GM21576 (cell line): ENCODE results near the gene TUBB4B.

Experiments
- ATAC-seq: cut with Tn5 transposase; IDR thresholded peaks from one replicate; pipeline ENCODE4 v1.9.1; 2021; ENCODE audit warnings: mild to moderate bottlenecking, moderate library complexity; ENCODE audit not compliant: unreplicated experiment

The TUBB4B gene

GRCh38 chr9:137224830-137225694, 16.0 kb upstream of the TUBB4B start, which contains the start of gene CYSRT1:
Gene CYSRT1, plus strand, starts transcription at chr9:137225174. Its CDS starts 448 bp downstream, at chr9:137225622.
- no peak for ATAC-seq

- no peak for ATAC-seq
Measured at GRCh38 chr9:137225699-137226331, 15.3 kb upstream of the TUBB4B start.

- no peak for ATAC-seq
Measured at GRCh38 chr9:137226338-137227053, 14.6 kb upstream of the TUBB4B start.

- ATAC-seq: no peak
Measured at GRCh38 chr9:137227054-137227852, 13.8 kb upstream of the TUBB4B start, which contains the start of gene RNF224. Gene RNF224, plus strand, starts transcription at chr9:137227502. Its CDS starts 834 bp downstream, at chr9:137228336.

- no peak for ATAC-seq
Measured at GRCh38 chr9:137227853-137228505, 13.1 kb upstream of the TUBB4B start.

- ATAC-seq: no peak
Measured at GRCh38 chr9:137228506-137228967, 12.6 kb upstream of the TUBB4B start.

GRCh38 chr9:137228968-137229896, 11.9 kb upstream of the TUBB4B start:
- no peak for ATAC-seq

GRCh38 chr9:137229903-137230704, 11.0 kb upstream of the TUBB4B start:
- no peak for ATAC-seq

- no peak for ATAC-seq
Measured at GRCh38 chr9:137230705-137231371, 10.2 kb upstream of the TUBB4B start, which contains the start of gene SLC34A3. Gene SLC34A3, plus strand, starts transcription at chr9:137230901. Its CDS starts 802 bp downstream, at chr9:137231703.

GRCh38 chr9:137231372-137232039, 9.6 kb upstream of the TUBB4B start:
- no peak for ATAC-seq

GRCh38 chr9:137232101-137232500, 9.0 kb upstream of the TUBB4B start:
- no peak for ATAC-seq

GRCh38 chr9:137232510-137232909, 8.6 kb upstream of the TUBB4B start:
- no peak for ATAC-seq

- no peak for ATAC-seq
Measured at GRCh38 chr9:137233143-137233980, 7.7 kb upstream of the TUBB4B start.

- ATAC-seq: no peak
Measured at GRCh38 chr9:137234055-137234697, 6.9 kb upstream of the TUBB4B start.

- no peak for ATAC-seq
Measured at GRCh38 chr9:137234758-137235423, 6.2 kb upstream of the TUBB4B start.
